ENCODE measurements around the gene DNTT.

GRCh38 chr10:96266118-96266770 lies 38.0 kb upstream of the DNTT start:
- no peak for TF ChIP-seq CTCF (conservative IDR thresholded peaks at IDR 0.05; ENCODE audit: low read length)
- TF ChIP-seq EZH2phosphoT487 (IDR thresholded peaks at IDR 0.05; ENCODE audit: borderline replicate concordance): no peak
